SK-N-SH treated with all-trans-retinoic acid at 6 μM for 48 hours (cell line): Measurements from ENCODE around the gene SLC22A8.
"Not testable (repeated sequence)": the region's sequence is repeated elsewhere in the genome, so short reads cannot be mapped to it uniquely, and the experiment has no call there.

ENCODE experiments used
- ATAC-seq: fragments of 200-7000 bp; cut with Tn5 transposase; 3 replicates; pipeline ENCODE4 v1.9.1; 2020; ENCODE audit warnings: mild to moderate bottlenecking, moderate library complexity
- ARNTL ChIP-seq: fragments of 450-650 bp; formaldehyde crosslinking; IDR thresholded peaks from 2 replicates; pipeline ENCODE4 v1.5.0; 2020; ENCODE audit warnings: low read depth, mild to moderate bottlenecking, moderate library complexity, borderline replicate concordance
- BACH2 ChIP-seq: fragments of 250-450 bp; sonication (Bioruptor Pico); IDR thresholded peaks from 2 replicates; pipeline ENCODE4 v1.9.0; 2021; ENCODE audit warnings: mild to moderate bottlenecking, borderline replicate concordance
- CSDC2 ChIP-seq: fragments of 250-450 bp; sonication (Bioruptor Pico); IDR thresholded peaks from 2 replicates; pipeline ENCODE4 v1.5.0; 2020; ENCODE audit warnings: mild to moderate bottlenecking, moderate library complexity
- ESRRG ChIP-seq: fragments of 250-450 bp; sonication (Bioruptor Pico); IDR thresholded peaks from 2 replicates; pipeline ENCODE4 v1.6.1; 2021; ENCODE audit warnings: mild to moderate bottlenecking
- GLIS3 ChIP-seq: fragments of 250-450 bp; sonication (Bioruptor Pico); IDR thresholded peaks from 2 replicates; pipeline ENCODE4 v1.5.0; 2020; ENCODE audit warnings: mild to moderate bottlenecking, moderate library complexity
- OSR1 ChIP-seq: fragments of 250-450 bp; sonication (Bioruptor Pico); IDR thresholded peaks from 2 replicates; pipeline ENCODE4 v1.8.0; 2022; ENCODE audit warnings: moderate library complexity, mild to moderate bottlenecking, inconsistent platforms
- PPARA ChIP-seq: fragments of 250-450 bp; sonication (Bioruptor Pico); IDR thresholded peaks from 2 replicates; pipeline ENCODE4 v1.5.0; 2020; ENCODE audit warnings: mild to moderate bottlenecking, borderline replicate concordance
- RARB ChIP-seq: fragments of 250-450 bp; sonication (Bioruptor Pico); IDR thresholded peaks from 2 replicates; pipeline ENCODE4 v1.8.0; 2021; ENCODE audit warnings: mild to moderate bottlenecking, moderate library complexity
- SNAI2 ChIP-seq: fragments of 250-450 bp; sonication (Bioruptor Pico); IDR thresholded peaks from 2 replicates; pipeline ENCODE4 v1.5.0; 2020; ENCODE audit warnings: mild to moderate bottlenecking, moderate library complexity
- TCF4 ChIP-seq: fragments of 250-450 bp; sonication (Bioruptor Pico); IDR thresholded peaks from 2 replicates; pipeline ENCODE4 v1.8.0; 2021; ENCODE audit warnings: mild to moderate bottlenecking, moderate library complexity, borderline replicate concordance
- TOX ChIP-seq: fragments of 250-450 bp; sonication (Bioruptor Pico); IDR thresholded peaks from 2 replicates; pipeline ENCODE4 v1.8.0; 2021; ENCODE audit warnings: mild to moderate bottlenecking, moderate library complexity, borderline replicate concordance
- ZFP3 ChIP-seq: fragments of 250-450 bp; sonication (Bioruptor Pico); IDR thresholded peaks from 2 replicates; pipeline ENCODE4 v1.5.0; 2020; ENCODE audit warnings: mild to moderate bottlenecking, moderate library complexity
- ZFP30 ChIP-seq: fragments of 450-650 bp; formaldehyde crosslinking; IDR thresholded peaks from 2 replicates; pipeline ENCODE4 v1.5.0; 2022; ENCODE audit warnings: mild to moderate bottlenecking, moderate library complexity
- ZNF565 ChIP-seq: fragments of 450-650 bp; formaldehyde crosslinking; conservative IDR thresholded peaks from 2 replicates; pipeline ENCODE4 v1.5.0; 2020; ENCODE audit warnings: low read depth, mild to moderate bottlenecking, moderate library complexity
- ZNF70 ChIP-seq: fragments of 450-650 bp; formaldehyde crosslinking; IDR thresholded peaks from 2 replicates; pipeline ENCODE4 v1.5.0; 2020; ENCODE audit warnings: mild to moderate bottlenecking, moderate library complexity
- TF ChIP-seq, protein P1 (sequence below): fragments of 250-450 bp; sonication (Bioruptor Pico); IDR thresholded peaks from 2 replicates; pipeline ENCODE4 v1.5.0; 2020; ENCODE audit warnings: mild to moderate bottlenecking, moderate library complexity
- TF ChIP-seq, protein P2 (sequence below): fragments of 250-450 bp; sonication (Bioruptor Pico); IDR thresholded peaks from 2 replicates; pipeline ENCODE4 v1.8.0; 2021; ENCODE audit warnings: low read depth, mild to moderate bottlenecking, moderate library complexity, borderline replicate concordance
- TF ChIP-seq, protein P3 (sequence below): fragments of 250-450 bp; sonication (Bioruptor Pico); IDR thresholded peaks from 2 replicates; pipeline ENCODE4 v1.5.1; 2021; ENCODE audit warnings: mild to moderate bottlenecking, moderate library complexity
- TF ChIP-seq, protein P4 (sequence below): fragments of 250-450 bp; sonication (Bioruptor Pico); IDR thresholded peaks from 2 replicates; pipeline ENCODE4 v1.5.1; 2020; ENCODE audit warnings: low read depth, mild to moderate bottlenecking, moderate library complexity
- TF ChIP-seq, protein P5 (sequence below): fragments of 250-450 bp; sonication (Bioruptor Pico); IDR thresholded peaks from 2 replicates; pipeline ENCODE4 v1.8.0; 2020; ENCODE audit warnings: mild to moderate bottlenecking, moderate library complexity, borderline replicate concordance

SLC22A8 gene, protein sequence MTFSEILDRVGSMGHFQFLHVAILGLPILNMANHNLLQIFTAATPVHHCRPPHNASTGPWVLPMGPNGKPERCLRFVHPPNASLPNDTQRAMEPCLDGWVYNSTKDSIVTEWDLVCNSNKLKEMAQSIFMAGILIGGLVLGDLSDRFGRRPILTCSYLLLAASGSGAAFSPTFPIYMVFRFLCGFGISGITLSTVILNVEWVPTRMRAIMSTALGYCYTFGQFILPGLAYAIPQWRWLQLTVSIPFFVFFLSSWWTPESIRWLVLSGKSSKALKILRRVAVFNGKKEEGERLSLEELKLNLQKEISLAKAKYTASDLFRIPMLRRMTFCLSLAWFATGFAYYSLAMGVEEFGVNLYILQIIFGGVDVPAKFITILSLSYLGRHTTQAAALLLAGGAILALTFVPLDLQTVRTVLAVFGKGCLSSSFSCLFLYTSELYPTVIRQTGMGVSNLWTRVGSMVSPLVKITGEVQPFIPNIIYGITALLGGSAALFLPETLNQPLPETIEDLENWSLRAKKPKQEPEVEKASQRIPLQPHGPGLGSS

DNA sequence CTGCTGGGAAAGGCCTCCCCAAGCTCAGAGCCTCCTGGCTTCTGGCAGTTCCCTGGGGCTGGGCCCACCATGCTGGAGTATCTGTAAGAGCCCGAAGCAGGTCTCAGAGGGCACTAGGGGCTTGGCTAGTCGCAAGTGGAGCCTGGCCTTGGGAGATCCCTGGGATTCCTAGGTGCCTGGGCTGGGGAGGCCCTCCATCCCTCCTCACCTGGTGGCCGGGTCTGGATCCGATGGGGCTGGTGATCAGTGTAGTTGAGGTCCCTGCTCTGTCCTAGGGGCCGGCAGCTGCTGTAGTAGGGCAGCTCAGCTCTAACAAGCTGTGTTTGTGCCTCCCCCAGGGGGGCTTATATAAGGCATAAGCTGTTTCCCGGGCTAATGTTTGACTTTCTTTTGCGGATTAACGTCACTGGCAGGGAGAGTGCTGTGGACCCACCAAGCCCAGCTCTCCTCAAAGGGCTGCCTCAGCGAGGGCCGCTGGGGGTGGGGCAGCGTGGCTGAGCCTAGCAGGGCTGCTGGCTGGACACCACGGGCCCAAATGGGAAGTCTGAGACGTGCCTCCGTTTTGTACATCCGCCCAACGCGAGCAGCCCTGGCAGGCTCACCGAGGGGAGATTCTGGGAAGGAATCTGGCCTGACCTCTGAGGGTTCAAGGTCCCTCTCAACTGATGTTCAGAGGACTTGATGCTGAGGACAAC lies at the start of gene SLC22A8:
Gene SLC22A8, minus strand, starts transcription at position 321 of the 695 bp plus-strand sequence. CDS start 883 bp downstream, outside the sequence.
- TF ChIP-seq ZFP3 (CRISPR knock-in tag) (no peak), ZFP30 (no peak), GLIS3 (no peak), TCF4 (CRISPR knock-in tag) (no peak), CSDC2 (no peak), OSR1 (CRISPR knock-in tag) (no peak), PPARA (CRISPR knock-in tag) (no peak), SNAI2 (CRISPR knock-in tag) (no peak), RARB (no peak)
- ATAC-seq = no peak

DNA sequence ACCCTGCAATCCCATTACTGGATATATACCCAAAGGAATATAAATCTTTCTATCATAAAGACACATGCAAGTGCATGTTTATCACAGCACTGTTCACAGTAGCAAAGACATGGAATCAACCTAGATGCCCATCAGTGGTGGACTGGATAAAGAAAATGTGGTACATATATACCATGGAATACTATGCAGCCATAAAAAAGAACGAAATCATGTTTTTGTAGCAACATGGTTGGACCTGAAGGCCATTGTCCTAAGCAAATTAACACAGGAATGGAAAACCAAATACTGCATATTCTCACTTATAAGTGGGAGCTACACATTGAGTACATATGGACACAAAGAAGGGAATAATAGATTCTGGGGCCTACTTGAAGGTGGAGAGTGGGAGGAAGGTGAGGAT lies 30.6 kb upstream of the SLC22A8 start:
- not testable (repeated sequence) for ATAC-seq

DNA sequence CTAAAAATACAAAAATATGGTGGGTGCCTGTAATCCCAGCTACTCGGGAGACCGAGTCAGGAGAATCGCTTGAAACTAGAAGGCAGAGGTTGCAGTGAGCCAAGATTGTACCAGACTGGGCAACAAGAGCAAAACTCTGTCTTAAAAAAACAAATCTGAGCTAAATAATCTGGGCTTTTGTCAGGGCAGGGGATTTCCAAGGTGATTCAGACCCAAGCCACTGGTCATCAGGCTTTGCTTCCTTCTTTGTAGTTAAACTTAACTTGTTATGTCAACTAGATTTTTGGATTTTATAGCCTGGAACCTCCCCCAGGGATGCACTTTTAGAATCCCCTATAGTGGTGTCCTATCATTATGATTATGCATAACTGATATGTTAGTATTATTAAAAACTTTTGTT lies 27.0 kb upstream of the SLC22A8 start:
- TF ChIP-seq ZFP3 (CRISPR knock-in tag) (no peak), SNAI2 (CRISPR knock-in tag) (no peak), GLIS3 (no peak), ESRRG (CRISPR knock-in tag) (no peak), ZNF70 (CRISPR knock-in tag) (no peak), ARNTL (CRISPR knock-in tag) (no peak), PPARA (CRISPR knock-in tag) (no peak), BACH2 (CRISPR knock-in tag) (no peak), ZFP30 (no peak)
- TF ChIP-seq, protein P1, sequence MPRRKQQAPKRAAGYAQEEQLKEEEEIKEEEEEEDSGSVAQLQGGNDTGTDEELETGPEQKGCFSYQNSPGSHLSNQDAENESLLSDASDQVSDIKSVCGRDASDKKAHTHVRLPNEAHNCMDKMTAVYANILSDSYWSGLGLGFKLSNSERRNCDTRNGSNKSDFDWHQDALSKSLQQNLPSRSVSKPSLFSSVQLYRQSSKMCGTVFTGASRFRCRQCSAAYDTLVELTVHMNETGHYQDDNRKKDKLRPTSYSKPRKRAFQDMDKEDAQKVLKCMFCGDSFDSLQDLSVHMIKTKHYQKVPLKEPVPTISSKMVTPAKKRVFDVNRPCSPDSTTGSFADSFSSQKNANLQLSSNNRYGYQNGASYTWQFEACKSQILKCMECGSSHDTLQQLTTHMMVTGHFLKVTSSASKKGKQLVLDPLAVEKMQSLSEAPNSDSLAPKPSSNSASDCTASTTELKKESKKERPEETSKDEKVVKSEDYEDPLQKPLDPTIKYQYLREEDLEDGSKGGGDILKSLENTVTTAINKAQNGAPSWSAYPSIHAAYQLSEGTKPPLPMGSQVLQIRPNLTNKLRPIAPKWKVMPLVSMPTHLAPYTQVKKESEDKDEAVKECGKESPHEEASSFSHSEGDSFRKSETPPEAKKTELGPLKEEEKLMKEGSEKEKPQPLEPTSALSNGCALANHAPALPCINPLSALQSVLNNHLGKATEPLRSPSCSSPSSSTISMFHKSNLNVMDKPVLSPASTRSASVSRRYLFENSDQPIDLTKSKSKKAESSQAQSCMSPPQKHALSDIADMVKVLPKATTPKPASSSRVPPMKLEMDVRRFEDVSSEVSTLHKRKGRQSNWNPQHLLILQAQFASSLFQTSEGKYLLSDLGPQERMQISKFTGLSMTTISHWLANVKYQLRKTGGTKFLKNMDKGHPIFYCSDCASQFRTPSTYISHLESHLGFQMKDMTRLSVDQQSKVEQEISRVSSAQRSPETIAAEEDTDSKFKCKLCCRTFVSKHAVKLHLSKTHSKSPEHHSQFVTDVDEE (CRISPR knock-in tag) = no peak
- TF ChIP-seq, protein P2, sequence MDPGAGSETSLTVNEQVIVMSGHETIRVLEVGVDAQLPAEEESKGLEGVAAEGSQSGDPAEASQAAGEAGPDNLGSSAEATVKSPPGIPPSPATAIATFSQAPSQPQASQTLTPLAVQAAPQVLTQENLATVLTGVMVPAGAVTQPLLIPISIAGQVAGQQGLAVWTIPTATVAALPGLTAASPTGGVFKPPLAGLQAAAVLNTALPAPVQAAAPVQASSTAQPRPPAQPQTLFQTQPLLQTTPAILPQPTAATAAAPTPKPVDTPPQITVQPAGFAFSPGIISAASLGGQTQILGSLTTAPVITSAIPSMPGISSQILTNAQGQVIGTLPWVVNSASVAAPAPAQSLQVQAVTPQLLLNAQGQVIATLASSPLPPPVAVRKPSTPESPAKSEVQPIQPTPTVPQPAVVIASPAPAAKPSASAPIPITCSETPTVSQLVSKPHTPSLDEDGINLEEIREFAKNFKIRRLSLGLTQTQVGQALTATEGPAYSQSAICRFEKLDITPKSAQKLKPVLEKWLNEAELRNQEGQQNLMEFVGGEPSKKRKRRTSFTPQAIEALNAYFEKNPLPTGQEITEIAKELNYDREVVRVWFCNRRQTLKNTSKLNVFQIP (CRISPR knock-in tag) = no peak
- TF ChIP-seq, protein P3, sequence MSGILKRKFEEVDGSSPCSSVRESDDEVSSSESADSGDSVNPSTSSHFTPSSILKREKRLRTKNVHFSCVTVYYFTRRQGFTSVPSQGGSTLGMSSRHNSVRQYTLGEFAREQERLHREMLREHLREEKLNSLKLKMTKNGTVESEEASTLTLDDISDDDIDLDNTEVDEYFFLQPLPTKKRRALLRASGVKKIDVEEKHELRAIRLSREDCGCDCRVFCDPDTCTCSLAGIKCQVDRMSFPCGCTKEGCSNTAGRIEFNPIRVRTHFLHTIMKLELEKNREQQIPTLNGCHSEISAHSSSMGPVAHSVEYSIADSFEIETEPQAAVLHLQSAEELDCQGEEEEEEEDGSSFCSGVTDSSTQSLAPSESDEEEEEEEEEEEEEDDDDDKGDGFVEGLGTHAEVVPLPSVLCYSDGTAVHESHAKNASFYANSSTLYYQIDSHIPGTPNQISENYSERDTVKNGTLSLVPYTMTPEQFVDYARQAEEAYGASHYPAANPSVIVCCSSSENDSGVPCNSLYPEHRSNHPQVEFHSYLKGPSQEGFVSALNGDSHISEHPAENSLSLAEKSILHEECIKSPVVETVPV = no peak
- TF ChIP-seq, protein P4, sequence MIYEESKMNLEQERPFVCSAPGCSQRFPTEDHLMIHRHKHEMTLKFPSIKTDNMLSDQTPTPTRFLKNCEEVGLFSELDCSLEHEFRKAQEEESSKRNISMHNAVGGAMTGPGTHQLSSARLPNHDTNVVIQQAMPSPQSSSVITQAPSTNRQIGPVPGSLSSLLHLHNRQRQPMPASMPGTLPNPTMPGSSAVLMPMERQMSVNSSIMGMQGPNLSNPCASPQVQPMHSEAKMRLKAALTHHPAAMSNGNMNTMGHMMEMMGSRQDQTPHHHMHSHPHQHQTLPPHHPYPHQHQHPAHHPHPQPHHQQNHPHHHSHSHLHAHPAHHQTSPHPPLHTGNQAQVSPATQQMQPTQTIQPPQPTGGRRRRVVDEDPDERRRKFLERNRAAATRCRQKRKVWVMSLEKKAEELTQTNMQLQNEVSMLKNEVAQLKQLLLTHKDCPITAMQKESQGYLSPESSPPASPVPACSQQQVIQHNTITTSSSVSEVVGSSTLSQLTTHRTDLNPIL (CRISPR knock-in tag) = no peak
- no peak for ATAC-seq

DNA sequence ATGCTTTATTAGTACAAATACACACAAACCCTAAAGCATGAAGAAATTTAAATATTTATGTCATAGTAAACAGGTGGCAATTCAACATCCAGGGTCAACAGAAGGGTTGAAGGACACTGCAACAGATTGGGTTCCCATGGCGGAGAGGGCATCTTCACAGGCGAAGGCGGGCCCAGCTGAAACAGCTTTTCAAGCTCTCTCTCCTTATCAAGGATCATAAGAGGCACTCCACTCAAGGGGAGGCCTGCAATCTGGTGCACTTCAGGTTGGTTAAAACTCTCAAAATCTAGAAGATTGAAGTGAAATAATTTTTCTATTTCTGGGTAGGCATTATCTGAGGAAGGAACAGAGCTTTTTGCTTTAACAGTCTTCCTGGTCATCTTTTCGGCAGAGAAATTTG lies 16.8 kb upstream of the SLC22A8 start:
- no peak for ATAC-seq
- TF ChIP-seq CSDC2 (no peak), GLIS3 (no peak), TCF4 (CRISPR knock-in tag) (no peak), TOX (CRISPR knock-in tag) (no peak), BACH2 (CRISPR knock-in tag) (no peak), ZFP30 (no peak), ZNF565 (no peak), ZNF70 (CRISPR knock-in tag) (no peak)
- TF ChIP-seq, protein P3 = no peak
- TF ChIP-seq, protein P5, sequence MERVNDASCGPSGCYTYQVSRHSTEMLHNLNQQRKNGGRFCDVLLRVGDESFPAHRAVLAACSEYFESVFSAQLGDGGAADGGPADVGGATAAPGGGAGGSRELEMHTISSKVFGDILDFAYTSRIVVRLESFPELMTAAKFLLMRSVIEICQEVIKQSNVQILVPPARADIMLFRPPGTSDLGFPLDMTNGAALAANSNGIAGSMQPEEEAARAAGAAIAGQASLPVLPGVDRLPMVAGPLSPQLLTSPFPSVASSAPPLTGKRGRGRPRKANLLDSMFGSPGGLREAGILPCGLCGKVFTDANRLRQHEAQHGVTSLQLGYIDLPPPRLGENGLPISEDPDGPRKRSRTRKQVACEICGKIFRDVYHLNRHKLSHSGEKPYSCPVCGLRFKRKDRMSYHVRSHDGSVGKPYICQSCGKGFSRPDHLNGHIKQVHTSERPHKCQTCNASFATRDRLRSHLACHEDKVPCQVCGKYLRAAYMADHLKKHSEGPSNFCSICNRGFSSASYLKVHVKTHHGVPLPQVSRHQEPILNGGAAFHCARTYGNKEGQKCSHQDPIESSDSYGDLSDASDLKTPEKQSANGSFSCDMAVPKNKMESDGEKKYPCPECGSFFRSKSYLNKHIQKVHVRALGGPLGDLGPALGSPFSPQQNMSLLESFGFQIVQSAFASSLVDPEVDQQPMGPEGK (CRISPR knock-in tag) = no peak
- TF ChIP-seq, protein P2 (CRISPR knock-in tag) = no peak
